Superior temporal gyrus (tissue), 1 donor: ENCODE measurements around the gene TEX29.
A peak's percentile ranks its signal among the peaks of the same experiment; 100 is the strongest.

ENCODE experiments used
- DNase-seq: peaks from one replicate; pipeline ENCODE4 v3.0.0-alpha.2; 2016; ENCODE audit errors: extremely low spot score

Gene TEX29

DNA sequence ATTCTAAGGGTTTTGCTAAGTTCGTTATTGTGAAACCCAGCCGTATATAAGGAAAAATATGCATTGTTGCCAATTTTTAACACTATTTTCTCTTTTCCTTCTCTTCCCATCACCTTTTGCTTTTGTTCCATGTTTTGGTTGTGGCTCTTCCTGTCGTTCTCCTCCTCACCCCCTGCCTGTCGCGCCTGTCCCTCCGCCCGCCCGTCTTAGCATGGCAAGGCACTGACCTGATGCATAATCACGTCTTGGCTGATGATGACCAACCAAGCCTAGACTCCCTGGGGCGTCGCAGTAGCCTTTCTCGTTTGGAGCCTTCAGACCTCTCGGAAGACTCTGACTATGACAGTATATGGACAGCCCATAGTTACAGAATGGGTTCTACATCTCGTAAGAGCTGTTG lies 28.5 kb upstream of the TEX29 start:
- DNase-seq: no peak

DNA sequence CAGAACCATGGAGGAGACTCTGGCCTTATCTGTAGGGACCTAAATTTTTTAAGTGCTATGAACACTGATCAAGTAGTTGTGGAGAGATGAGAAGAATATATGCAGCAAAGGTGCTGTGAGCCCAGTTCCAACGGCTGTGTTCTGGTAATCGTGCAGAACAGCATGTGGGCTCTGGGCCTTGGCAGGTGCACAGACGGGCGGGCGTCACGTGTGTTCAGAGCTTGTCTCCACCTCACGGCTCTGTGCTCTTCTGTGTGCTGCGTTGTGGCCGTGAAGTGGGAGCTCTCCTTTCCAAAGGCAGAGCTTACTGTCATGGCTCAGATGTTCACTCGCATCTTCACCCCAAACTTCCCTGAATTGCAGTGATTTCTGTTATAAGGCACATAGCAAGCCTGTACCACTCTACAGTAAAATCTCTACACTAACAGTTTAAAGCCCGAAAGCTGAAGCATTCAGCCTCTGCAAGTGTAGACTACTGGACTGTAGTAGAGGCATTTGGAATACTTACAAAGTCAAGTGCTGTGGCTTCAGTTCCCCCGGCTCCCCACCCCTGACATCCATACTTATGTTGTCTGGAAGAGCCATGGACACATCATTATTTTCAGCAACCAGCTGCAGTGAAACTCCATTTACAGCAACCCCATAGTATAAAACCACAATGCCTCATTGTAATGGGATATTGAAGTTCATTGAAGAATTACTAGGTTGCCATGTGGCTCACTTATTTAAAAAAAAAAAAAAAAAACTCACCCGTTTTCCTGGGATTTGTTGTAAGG lies 27.5 kb upstream of the TEX29 start:
- peak; percentile 41 for DNase-seq

DNA sequence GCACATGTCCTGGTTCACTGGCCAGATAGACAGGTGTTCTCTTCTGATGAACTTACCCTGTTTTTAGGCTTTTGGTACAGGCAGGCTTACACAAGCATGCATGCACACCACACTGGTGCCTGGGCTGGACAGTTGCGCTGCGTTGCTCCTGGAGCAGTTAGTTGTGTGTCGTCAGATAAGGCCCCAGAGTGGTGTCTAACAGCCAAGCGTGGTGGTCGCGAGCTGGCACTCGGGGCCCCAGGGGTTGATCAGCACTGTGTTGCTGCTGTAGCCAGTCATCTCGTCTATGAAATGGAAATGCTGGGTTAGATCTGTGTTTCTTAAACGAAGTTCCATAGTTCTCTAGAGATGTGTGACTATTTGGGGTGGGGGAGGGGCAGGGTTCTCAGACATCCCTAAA lies 24.6 kb upstream of the TEX29 start:
- no peak for DNase-seq

DNA sequence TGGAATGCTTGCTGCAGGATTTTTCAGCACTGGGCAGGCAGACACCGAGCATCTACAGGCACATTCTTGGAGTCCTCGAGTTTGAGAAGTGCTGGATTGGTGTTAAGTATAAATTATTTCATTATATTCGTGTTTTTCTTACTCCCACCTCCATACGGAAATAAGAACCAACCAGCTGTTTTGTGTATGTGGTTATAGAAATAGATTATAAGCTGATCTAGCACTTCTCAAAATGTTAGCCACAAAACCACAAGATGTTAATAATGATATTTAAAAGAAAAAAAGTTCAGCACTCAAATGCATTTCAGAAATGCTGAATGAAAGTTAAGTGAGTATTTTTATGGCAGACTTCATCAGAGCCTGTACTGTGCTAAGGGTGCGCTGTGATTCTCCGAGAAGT lies 24.0 kb upstream of the TEX29 start:
- no peak for DNase-seq

DNA sequence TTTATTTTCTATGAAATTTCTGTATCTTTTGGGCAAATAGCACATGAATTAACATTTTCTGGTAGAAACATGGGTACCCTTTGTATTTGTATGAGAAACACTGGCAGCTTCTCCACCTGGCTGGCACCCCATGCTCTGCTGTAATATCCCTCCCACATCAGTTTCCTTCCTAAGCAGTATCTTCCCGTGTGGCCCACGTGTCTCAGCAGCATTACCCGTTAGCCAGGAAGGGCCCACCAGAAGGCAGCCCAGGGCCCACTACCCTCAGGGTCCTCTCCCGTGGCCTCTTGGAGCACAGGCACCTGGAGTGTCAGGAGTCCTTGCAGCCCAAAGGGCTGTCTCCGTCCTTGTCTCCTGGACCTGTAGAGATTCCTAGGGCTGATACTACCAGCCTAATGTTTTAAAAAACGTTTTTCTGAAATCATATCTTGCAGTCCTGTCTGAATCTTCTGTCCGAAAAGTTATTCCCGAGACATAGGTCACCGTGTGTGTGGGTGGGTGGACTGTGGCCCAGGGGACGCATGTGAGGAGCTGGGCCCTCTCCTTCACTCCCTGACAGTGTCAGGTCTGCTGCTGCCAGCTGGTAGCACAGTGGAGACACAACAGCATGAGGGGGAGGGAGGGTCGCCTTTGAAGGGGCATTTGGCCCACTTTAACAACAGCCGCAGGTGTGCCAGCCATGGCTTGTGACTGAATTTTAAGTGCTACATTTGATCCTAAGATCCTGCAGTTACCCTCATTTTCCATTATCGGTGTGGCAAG lies 22.0 kb upstream of the TEX29 start:
- DNase-seq: no peak

DNA sequence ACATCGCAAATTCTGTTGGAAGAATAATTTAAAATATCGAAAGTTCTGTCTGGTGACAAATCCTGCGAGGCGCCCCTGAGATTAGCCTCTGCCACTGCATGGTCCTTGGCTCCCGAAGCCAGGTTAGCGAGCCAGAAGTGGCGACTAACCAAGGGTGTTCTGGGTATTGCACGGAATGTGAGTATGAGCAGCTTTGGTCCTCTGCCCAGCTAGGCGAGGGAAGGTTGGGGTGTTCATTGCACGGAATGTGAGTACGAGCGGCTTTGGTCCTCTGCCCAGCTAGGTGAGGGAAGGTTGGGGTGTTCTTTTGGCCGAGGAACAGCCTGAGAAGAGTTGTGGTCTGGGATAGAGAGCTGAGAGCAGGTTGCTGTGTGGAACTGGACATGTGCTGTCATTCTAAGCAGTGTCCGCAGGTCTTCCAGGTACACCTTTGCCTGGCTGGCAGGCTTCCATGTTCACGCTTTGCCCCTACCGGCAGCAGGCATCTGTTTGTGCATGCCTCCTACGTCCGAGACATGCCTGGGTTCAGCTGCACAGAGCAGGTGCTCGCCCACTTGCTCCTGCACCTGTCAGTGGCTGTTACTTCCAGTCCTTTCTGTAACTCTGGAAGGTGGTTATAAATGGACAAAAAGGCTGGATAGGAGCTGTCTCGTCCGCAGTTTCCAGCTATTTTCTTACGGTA lies 18.3 kb upstream of the TEX29 start:
- no peak for DNase-seq

DNA sequence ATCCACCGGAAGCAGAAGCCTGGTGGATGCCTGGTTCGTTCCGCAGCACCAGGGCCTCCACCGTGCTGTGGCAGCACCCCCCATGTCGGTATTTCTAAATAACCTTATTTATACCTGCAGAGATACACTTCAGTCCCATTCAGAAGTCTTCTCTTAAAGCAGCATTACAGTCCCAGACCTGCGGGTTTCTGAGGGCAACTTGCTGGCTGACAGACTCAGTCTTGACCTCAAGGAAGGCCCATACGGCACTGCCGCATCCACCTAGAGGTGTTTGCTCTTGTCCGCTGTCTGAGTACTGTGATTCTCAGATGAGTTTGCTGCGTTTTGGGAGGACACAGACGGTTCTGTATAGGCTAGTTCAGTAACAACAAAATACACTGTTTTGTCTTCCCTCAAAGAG lies 16.9 kb upstream of the TEX29 start:
- no peak for DNase-seq

DNA sequence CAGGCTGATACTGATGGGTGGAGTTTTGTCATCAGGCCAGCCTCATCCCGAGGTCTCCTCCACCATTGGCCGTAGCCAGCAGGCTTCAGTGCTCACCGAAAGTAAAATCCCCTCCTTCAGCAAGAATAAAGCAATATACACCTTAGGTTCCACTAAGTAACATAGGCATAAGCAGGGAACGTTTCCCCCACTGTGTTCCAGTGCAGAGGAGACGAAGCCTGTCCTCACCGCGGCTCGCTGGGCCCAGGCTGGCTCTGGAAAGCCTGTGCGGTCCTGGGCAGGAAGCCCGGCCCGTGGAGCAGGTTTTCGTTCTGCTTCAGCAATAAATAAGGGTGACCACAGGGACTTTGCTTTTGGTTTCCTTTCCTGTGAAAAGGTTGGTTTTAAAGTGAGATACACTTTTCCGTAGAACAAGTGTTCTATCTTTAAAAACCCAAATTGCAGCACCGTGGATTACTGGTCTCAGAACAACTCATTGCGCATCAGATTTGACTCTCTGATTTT lies 16.3 kb upstream of the TEX29 start:
- DNase-seq: no peak

DNA sequence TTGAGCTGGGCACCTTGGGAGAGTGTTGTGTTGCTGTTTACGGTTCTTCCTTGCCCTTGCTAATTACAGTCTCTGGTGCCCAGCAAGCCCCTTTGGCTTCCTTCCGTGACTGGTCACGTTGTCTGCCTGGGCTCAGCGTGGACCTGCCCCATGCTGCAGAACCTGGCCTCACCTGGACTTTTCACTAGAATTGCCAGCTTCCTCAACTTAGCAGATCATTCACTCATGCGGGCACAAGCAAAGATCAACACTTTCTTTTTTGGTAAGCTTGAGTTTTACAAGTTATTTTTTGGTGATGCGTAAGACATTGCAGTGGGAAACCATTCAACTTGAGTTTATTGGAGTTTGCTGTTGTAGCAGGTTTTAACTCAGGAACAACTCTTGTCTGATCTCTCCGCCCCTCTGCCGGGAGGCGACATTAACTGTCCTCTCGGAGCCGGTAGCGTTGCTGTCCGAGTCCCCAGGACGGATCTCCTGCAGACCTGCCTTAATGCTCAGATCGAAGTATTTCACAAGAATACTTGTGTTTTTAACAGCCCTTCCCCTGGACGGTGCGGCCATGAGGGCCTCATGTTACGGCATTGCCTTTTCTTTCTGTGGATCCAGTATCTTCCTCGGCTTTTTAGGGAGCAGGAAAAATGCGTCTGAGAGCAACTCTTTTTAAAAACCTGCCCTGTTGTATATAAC lies 15.7 kb upstream of the TEX29 start:
- DNase-seq: no peak

DNA sequence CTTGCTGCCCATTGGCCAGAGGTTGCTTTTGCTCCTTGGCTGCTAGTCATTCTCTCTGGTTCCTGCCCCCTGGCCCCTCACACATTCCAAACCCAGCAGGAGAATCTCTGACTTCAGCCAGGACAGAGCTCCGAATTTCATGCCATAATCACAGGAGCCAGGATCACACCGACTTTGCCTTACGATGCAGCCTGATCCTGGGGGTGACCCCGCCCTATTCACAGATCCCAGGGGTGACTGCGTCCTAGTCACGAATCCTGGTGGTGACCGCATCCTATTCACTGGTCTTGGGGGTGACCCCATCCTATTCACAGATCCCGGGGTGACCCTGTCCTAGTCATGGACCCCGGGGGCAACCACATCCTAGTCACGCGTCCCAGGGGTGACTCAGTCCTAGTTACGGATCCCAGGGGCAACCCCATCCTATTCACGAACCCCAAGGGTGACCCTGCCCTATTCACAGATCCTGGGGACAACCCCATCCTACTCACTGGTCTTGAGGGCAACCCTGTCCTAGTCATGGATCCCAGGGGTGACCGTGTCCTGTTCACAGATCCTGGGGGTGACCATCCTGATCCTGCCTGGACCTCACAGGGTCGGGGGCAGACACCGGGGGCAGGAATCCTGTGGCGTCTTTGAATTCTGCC lies 7.4 kb upstream of the TEX29 start:
- DNase-seq: no peak

DNA sequence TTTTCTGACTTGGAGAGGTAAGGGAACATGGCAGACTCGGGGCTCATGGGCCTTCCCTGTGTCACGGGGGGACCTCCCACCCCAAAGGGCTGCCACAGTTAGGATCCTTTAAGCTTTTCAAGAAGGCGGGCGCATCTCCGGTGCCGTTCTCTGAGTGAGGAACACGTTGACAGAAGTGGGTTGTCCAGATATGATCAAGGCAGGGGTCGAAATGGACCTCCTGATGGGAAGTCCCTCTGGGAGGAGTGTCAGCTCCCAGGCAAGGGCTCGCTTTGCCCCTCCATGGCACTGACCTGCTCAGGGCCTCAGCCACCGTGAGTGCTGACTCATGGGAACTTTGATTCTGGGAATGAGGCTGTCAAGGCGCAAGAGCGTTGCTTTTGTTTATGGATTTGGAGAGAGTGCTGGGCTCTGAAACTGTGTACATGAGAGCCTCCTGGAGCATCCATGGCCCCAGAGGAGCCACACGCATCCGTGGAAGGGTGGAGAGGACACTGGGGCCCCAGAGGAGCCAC lies 6.5 kb upstream of the TEX29 start:
- DNase-seq: no peak

DNA sequence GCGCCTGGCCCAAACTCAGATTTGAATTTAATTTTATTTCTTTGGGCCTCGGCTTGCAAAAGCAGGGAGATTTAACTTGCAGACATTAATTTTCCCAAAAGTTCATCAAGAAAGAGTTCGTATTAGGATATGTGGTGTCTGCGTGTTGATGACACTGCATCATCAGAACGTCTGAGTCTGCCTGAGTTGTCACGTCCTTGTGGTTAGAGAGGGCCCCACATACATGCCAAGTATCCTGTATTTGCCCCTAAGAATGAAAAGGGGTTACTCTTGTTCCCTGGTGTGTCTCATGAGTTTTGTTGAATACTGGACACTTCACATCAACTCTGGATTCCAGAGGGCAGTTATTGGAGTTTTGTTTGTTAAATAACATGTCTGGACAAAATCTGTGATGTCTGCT lies 5.6 kb upstream of the TEX29 start:
- no peak for DNase-seq

DNA sequence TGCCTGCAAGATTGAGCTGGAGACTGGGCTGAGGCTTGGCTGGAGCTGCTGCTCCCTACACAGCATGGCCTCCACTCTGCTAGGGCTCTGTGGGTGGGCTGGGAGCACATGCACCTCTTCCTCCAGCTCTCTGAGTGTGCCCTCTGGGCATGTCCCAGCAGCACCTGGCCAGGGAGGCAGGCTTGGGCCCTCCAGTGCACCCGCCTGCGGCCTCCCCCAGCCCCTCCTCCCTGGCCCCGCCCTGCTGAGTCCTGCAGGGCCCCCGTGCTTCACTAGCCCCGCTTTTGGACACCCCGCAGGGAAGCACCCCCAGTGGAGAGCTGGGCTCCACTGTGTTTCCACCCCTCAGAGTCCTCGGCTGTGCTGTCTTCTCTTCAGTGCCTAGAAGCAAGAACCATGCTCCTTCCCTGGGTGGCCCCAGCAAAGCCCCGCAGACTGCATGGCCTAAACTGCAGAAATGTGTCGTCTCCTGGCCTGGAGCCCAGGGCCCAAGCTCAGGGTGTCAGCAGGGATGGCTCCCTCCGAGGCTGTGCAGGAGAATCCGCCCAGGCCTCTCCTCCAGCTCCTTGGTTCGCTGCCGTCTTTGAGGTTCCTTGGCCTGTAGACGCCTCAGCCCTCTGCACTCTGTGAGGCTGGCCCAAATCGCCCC lies 5.0 kb upstream of the TEX29 start:
- DNase-seq: no peak

DNA sequence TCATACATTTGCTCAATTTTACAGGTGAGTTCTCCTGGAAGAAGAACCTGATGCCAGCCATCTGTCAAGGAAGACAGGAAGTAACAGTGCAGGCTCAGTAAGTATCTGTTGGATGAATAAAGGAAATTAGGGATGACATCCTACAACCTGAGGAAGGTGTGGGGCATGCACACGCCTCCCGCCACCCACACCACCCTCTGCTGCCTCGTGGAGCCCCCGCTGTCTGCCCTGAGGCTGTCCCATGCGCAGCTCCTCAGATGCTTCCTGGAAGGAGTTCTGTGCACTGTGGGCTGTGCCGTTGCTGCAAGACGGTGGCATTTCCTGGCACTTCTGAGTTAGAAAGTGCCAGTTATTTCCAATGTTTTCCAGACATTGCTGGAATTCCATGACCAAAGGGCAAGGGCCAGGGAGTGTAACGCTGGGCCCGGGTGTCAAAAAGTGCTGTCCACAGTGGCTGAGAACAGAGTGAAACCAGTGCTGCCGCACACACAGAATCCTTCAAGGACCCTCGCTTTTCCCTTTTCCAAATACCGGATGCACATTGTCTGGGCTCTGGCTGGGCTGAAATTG lies 4.2 kb upstream of the TEX29 start:
- no peak for DNase-seq

DNA sequence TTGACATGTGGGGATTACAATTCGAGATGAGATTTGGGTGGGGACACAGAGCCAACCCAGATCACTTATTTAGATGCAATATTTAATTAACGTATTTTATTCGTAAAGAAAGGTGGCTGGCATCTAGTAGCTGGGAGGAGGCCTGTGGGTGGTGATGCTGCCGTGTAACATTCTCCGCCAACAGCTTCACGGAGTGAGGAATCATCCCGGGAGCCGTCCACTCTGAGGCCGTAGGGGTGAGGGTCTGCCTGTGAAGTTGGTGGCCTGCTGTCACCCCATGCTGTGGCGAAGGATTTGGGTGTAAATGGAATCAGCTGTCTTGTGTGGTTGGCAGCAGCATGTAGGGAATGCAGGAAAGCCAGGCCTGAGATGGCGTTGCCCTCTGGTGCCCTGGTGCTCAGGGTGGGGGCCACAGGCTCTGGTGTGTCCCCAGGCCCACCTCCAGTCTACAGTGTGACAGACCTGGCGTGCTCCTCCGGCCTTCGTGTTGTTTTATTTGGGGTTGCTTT lies 3.3 kb upstream of the TEX29 start:
- DNase-seq: no peak

DNA sequence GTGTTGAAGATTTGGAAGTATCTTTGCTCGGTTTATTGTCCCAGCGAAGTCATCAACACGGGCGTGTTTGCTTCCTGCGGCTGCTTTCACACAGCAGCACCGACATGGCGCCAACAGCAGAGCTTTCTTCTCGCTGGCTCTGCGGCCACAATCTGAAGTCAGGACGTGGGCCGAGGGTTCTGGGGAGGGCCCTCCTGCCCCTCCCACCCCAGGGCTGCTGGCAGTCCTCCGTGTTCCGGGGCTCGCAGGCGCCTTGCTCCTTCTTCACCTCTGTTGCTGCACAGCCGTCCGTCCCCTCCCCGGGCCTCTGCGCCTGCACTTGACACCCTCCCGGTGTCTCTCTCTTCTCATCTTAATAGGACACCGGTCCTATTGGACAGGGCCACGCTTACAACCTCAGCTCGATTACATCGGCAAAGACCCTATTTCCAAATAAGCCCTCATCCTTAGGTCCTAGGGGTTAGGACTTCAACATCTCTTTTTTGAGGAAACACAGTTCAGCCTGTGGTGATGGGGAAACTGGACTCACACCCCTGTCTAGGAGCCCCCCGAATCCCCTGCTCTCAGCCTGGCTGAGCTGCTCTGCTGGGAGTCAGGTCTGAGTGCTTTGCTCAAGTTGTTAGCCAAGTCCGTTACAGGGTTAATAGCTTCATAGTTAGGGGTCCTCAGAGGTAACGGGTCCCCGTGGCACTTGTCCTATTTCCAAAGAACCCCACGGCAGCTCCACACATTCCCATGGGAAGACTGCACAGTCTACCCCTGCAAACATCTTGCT lies 2.7 kb upstream of the TEX29 start:
- no peak for DNase-seq

DNA sequence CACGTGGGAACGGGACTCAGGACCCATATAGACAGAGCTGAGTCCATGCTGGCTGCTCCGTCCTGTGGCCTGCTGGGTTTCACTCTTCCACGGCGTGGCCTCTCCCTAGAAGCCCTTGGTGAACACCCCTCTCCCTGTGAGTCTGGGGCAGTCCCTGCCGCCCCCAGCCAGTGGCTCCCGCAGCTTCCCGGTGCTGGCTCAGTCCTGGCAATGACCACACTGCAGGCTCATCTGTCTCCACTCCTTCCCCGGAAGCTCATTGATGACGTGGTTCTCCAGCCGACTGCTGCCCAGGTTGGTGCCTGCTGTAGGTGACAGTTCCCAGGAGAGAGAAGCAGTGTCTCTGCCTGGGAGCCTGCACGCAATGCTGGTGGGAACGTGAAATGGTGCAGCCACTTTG lies 2.1 kb upstream of the TEX29 start:
- DNase-seq: no peak

DNA sequence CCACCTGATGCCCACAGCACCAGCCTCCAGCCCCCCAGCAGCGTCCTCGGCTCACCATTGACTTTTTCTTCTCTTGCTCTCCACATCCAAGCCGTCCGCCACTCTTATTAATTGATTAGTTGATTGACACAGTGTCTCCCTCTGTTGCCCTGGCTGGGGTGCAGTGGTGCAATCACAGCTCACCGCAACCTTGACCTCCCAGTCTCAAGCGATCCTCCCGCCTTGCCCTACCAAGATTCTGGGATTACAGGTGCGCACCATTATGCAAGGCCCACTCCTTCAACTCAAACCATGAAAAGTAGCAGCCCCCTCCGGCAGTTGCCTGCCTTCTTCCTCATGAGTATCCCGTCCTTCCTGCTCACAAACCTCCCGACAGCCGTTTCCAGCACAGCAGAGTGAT lies 921 bp upstream of the TEX29 start:
- no peak for DNase-seq
